ENCODE results near the gene EYA2. TPM values are rescaled to one million over a fixed set of nuclear protein-coding genes. Genes with fewer than 3 reads are reported as not detected.

EYA2 gene
- total and polyA plus RNA-seq, 4 donors, result 0.17 to 0.54 (median 0.23) TPM; not detected in 1

DNA sequence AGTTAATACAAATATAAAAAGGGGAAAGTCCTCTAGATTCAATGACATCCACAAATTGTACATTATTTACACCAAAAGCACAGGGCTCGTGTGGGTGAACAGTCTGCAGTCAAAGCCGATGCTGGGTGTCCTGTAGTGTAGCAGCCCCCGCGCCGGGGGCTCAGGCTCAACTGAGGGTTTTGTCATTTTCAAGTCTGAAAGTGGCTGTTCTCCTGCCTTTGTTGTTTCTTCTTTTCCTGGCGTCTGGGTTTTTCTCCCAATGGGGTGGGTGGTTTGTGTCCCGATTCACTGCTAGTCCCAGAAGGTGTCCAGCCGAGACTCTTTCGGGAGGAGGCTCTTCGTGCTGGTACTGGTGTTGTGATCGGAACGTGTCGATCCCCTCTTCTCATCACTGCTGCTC is 315.8 kb downstream of the EYA2 start:
- H3K4me1 ChIP-seq (ENCODE audit: control insufficient read depth in 4 of 4, insufficient read depth in 4 of 4, low read length in 3 of 4), result peaks cover 0 to 3% (median under 1%) of the 10 kb centered on the region in 4 donors
- peaks cover 5 to 50% (median 25%) of the 10 kb centered on the region in 4 donors for H3K36me3 ChIP-seq (ENCODE audit: control insufficient read depth in 4 of 4, insufficient read depth in 3 of 4, low read depth in 1 of 4, low read length in 3 of 4)
- H3K27me3 ChIP-seq (ENCODE audit: control insufficient read depth in 4 of 4, insufficient read depth in 4 of 4, low read length in 3 of 4), result no peaks in the 10 kb centered on the region
- TF ChIP-seq FOXA2 (IDR thresholded peaks at IDR 0.05) (no peak), RXRA (IDR thresholded peaks at IDR 0.05) (no peak), NR2F2 (IDR thresholded peaks at IDR 0.05) (no peak), FOXA1 (IDR thresholded peaks at IDR 0.05) (no peak)
- TF ChIP-seq, protein P1, sequence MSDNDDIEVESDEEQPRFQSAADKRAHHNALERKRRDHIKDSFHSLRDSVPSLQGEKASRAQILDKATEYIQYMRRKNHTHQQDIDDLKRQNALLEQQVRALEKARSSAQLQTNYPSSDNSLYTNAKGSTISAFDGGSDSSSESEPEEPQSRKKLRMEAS (IDR thresholded peaks at IDR 0.05), result no peak
- H3K9ac ChIP-seq (ENCODE audit: low read depth in 1 of 2, low read length in 2 of 2), result no peak overlapping the region
- H3K9me3 ChIP-seq (ENCODE audit: control insufficient read depth in 4 of 4, low read length in 3 of 4), result no peaks in the 10 kb centered on the region
- no peak for DNase-seq (ENCODE audit: low spot score)
- 97% methylated on average over 13 of the region's 13 CpGs for WGBS
- no peak overlapping the region for H3K27ac ChIP-seq (ENCODE audit: low read depth in 1 of 2, low read length in 2 of 2)
- no peak overlapping the region for H3K4me3 ChIP-seq (ENCODE audit: low read depth in 1 of 3, low read length in 3 of 3)

DNA sequence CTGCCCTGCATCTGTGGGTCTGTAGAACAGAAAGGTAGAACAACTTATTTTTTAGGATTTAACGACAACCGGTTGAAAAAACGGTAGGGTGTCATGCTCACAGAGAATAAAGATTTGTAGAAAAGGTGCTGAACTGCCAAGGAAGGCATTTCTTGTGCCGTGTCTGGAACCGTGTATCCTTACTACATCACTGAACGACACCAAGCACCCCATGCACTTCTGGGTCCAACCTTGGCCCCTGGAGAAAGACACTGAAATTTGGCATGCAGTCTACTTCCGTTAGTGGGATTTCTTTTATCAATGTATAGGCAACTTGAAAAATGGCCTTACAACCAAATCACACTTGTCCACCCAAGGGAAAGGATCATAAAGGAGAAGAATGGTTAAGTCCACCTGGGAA is 316.4 kb downstream of the EYA2 start:
- TF ChIP-seq HNF4G (IDR thresholded peaks at IDR 0.05) (no peak), FOXA2 (IDR thresholded peaks at IDR 0.05) (no peak), FOXA1 (IDR thresholded peaks at IDR 0.05) (no peak), HNF4A (conservative IDR thresholded peaks at IDR 0.05) (no peak), RXRA (IDR thresholded peaks at IDR 0.05) (no peak), SP1 (IDR thresholded peaks at IDR 0.05) (no peak), TAF1 (conservative IDR thresholded peaks at IDR 0.05) (no peak), JUND (IDR thresholded peaks at IDR 0.05) (no peak), RAD21 (IDR thresholded peaks at IDR 0.05) (no peak), EGR1 (IDR thresholded peaks at IDR 0.05; ENCODE audit: low read depth in 2 of 2) (no peak)
- TF ChIP-seq, protein P2, sequence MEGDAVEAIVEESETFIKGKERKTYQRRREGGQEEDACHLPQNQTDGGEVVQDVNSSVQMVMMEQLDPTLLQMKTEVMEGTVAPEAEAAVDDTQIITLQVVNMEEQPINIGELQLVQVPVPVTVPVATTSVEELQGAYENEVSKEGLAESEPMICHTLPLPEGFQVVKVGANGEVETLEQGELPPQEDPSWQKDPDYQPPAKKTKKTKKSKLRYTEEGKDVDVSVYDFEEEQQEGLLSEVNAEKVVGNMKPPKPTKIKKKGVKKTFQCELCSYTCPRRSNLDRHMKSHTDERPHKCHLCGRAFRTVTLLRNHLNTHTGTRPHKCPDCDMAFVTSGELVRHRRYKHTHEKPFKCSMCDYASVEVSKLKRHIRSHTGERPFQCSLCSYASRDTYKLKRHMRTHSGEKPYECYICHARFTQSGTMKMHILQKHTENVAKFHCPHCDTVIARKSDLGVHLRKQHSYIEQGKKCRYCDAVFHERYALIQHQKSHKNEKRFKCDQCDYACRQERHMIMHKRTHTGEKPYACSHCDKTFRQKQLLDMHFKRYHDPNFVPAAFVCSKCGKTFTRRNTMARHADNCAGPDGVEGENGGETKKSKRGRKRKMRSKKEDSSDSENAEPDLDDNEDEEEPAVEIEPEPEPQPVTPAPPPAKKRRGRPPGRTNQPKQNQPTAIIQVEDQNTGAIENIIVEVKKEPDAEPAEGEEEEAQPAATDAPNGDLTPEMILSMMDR (IDR thresholded peaks at IDR 0.05; ENCODE audit: low read depth, low read length, missing input control), result no peak
- Histone ChIP-seq H3K9me3 (ENCODE audit: control insufficient read depth in 4 of 4, low read length in 3 of 4) (no peaks in the 10 kb centered on the region), H3K9ac (ENCODE audit: low read depth in 1 of 2, low read length in 2 of 2) (no peak overlapping the region), H3K4me1 (ENCODE audit: control insufficient read depth in 4 of 4, insufficient read depth in 4 of 4, low read length in 3 of 4) (no peaks in the 10 kb centered on the region), H3K4me3 (ENCODE audit: low read depth in 1 of 3, low read length in 3 of 3) (no peak overlapping the region), H3K27me3 (ENCODE audit: control insufficient read depth in 4 of 4, insufficient read depth in 4 of 4, low read length in 3 of 4) (no peaks in the 10 kb centered on the region), H3K27ac (ENCODE audit: low read depth in 1 of 2, low read length in 2 of 2) (no peak overlapping the region), H3K36me3 (ENCODE audit: control insufficient read depth in 4 of 4, insufficient read depth in 3 of 4, low read depth in 1 of 4, low read length in 3 of 4) (peaks cover 5 to 50% (median 25%) of the 10 kb centered on the region in 4 donors)
- WGBS, result 95% methylated on average over 7 of the region's 7 CpGs
- no peak for DNase-seq (ENCODE audit: low spot score)

DNA sequence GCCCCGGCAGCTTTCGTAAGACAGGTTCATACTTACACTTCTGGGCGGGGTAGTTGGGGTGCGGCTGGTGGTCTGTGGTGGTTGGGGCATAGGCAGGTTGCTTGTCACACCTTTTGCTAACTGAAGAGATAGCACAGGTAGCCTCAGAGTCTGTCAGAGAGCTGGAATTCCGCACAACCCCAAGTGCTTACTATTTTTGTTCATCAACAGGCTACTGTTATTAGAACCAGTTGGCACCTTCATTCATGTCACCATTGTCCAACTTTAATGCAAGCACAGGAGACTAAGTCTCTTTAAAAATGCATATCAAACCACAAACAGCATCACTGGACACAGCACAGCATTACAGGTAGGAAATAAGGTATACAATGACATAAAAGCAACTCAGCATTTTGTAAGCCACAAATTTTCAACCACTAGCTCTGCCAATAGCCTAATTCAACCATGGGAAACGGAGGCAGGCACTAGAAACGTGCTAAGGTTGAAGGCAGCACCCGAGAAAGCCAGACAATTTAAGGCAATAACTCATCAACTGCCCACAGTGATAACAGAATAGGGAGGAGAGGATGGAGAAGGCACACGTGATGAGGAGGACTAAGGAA is 318.1 kb downstream of the EYA2 start:
- Histone ChIP-seq H3K36me3 (ENCODE audit: control insufficient read depth in 4 of 4, insufficient read depth in 3 of 4, low read depth in 1 of 4, low read length in 3 of 4) (peaks cover 5 to 50% (median 25%) of the 10 kb centered on the region in 4 donors), H3K9ac (ENCODE audit: low read depth in 1 of 2, low read length in 2 of 2) (no peak overlapping the region), H3K27ac (ENCODE audit: low read depth in 1 of 2, low read length in 2 of 2) (no peak overlapping the region), H3K4me3 (ENCODE audit: low read depth in 1 of 3, low read length in 3 of 3) (no peak overlapping the region), H3K4me1 (ENCODE audit: control insufficient read depth in 4 of 4, insufficient read depth in 4 of 4, low read length in 3 of 4) (peaks cover under 1 to 7% (median 4%) of the 10 kb centered on the region in 4 donors), H3K27me3 (ENCODE audit: control insufficient read depth in 4 of 4, insufficient read depth in 4 of 4, low read length in 3 of 4) (no peaks in the 10 kb centered on the region), H3K9me3 (ENCODE audit: control insufficient read depth in 4 of 4, low read length in 3 of 4) (no peaks in the 10 kb centered on the region)
- no peak for DNase-seq (ENCODE audit: low spot score)
- 96% methylated on average over 9 of the region's 9 CpGs for WGBS
- TF ChIP-seq NR2F2 (IDR thresholded peaks at IDR 0.05) (no peak), RXRA (IDR thresholded peaks at IDR 0.05) (no peak), FOXA1 (IDR thresholded peaks at IDR 0.05) (no peak), HNF4G (IDR thresholded peaks at IDR 0.05) (no peak), FOXA2 (IDR thresholded peaks at IDR 0.05) (no peak), JUND (IDR thresholded peaks at IDR 0.05) (no peak), EGR1 (IDR thresholded peaks at IDR 0.05; ENCODE audit: low read depth in 2 of 2) (no peak)
- TF ChIP-seq, protein P3, sequence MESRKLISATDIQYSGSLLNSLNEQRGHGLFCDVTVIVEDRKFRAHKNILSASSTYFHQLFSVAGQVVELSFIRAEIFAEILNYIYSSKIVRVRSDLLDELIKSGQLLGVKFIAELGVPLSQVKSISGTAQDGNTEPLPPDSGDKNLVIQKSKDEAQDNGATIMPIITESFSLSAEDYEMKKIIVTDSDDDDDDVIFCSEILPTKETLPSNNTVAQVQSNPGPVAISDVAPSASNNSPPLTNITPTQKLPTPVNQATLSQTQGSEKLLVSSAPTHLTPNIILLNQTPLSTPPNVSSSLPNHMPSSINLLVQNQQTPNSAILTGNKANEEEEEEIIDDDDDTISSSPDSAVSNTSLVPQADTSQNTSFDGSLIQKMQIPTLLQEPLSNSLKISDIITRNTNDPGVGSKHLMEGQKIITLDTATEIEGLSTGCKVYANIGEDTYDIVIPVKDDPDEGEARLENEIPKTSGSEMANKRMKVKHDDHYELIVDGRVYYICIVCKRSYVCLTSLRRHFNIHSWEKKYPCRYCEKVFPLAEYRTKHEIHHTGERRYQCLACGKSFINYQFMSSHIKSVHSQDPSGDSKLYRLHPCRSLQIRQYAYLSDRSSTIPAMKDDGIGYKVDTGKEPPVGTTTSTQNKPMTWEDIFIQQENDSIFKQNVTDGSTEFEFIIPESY (IDR thresholded peaks at IDR 0.05), result no peak
- TF ChIP-seq, protein P4, sequence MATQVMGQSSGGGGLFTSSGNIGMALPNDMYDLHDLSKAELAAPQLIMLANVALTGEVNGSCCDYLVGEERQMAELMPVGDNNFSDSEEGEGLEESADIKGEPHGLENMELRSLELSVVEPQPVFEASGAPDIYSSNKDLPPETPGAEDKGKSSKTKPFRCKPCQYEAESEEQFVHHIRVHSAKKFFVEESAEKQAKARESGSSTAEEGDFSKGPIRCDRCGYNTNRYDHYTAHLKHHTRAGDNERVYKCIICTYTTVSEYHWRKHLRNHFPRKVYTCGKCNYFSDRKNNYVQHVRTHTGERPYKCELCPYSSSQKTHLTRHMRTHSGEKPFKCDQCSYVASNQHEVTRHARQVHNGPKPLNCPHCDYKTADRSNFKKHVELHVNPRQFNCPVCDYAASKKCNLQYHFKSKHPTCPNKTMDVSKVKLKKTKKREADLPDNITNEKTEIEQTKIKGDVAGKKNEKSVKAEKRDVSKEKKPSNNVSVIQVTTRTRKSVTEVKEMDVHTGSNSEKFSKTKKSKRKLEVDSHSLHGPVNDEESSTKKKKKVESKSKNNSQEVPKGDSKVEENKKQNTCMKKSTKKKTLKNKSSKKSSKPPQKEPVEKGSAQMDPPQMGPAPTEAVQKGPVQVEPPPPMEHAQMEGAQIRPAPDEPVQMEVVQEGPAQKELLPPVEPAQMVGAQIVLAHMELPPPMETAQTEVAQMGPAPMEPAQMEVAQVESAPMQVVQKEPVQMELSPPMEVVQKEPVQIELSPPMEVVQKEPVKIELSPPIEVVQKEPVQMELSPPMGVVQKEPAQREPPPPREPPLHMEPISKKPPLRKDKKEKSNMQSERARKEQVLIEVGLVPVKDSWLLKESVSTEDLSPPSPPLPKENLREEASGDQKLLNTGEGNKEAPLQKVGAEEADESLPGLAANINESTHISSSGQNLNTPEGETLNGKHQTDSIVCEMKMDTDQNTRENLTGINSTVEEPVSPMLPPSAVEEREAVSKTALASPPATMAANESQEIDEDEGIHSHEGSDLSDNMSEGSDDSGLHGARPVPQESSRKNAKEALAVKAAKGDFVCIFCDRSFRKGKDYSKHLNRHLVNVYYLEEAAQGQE (IDR thresholded peaks at IDR 0.05), result no peak
- TF ChIP-seq, protein P1 (IDR thresholded peaks at IDR 0.05), result no peak
- TF ChIP-seq, protein P5, sequence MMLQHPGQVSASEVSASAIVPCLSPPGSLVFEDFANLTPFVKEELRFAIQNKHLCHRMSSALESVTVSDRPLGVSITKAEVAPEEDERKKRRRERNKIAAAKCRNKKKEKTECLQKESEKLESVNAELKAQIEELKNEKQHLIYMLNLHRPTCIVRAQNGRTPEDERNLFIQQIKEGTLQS (IDR thresholded peaks at IDR 0.05), result no peak
- TF ChIP-seq, protein P2 (IDR thresholded peaks at IDR 0.05; ENCODE audit: low read depth, low read length, missing input control), result no peak
